Keratinocyte (primary cell): ENCODE results near the gene C10orf120. TPM values are rescaled to one million over a fixed set of nuclear protein-coding genes. Genes with fewer than 3 reads are reported as not detected.

Experiments used
- DNase-seq: peaks from one replicate; pipeline ENCODE4 v3.0.0-alpha.2; 2011; ENCODE audit warnings: low read depth, missing footprints, low spot score
- FAIRE-seq: peaks from 2 replicates; lab custom pipeline; 2011; peaks lifted over from hg19 to GRCh38; lab: Jason Lieb, UNC
- H2AFZ ChIP-seq: 2 replicates; pipeline ENCODE4 v1.6.0; 2012; ENCODE audit warnings: low read length, control low read depth, inconsistent platforms; ENCODE audit not compliant: control insufficient read depth
- H3K27ac ChIP-seq: 2 replicates; pipeline ENCODE4 v1.5.1; 2011; ENCODE audit warnings: low read length; ENCODE audit not compliant: control insufficient read depth, insufficient read depth
- H3K27me3 ChIP-seq: 3 replicates; pipeline ENCODE4 v1.6.0; 2011; ENCODE audit warnings: low read length; ENCODE audit not compliant: control insufficient read depth, insufficient read depth; ENCODE audit errors: extremely low read depth
- H3K36me3 ChIP-seq, 2 experiments: 2 replicates in 1 of 2; 3 replicates in 1 of 2; pipeline ENCODE4 v1.5.1; 2011; ENCODE audit warnings: low read length in 2 of 2, mild to moderate bottlenecking in 1 of 2; ENCODE audit not compliant: control insufficient read depth in 2 of 2, insufficient read depth in 2 of 2; ENCODE audit errors: extremely low read depth in 1 of 2
- H3K4me1 ChIP-seq: 3 replicates; pipeline ENCODE4 v1.5.1; 2011; ENCODE audit warnings: low read length; ENCODE audit not compliant: control insufficient read depth, insufficient read depth; ENCODE audit errors: extremely low read depth
- H3K4me2 ChIP-seq: 3 replicates; pipeline ENCODE4 v1.6.0; 2011; ENCODE audit warnings: low read depth, low read length; ENCODE audit not compliant: control insufficient read depth, insufficient read depth; ENCODE audit errors: extremely low read depth
- H3K4me3 ChIP-seq, 3 experiments: fragments of 200-600 bp in 1 of 3; sonication (generic) in 1 of 3; 2 replicates in 2 of 3; 3 replicates in 1 of 3; pipeline ENCODE4 v1.5.1; 2011 to 2016; ENCODE audit warnings: low read length in 3 of 3, mild to moderate bottlenecking in 3 of 3, control low read depth in 2 of 3, inconsistent platforms in 1 of 3, low read depth in 1 of 3, mixed read lengths in 1 of 3, mixed run types in 1 of 3, moderate library complexity in 1 of 3; ENCODE audit not compliant: control insufficient read depth in 2 of 3, insufficient read depth in 2 of 3; ENCODE audit errors: extremely low read depth in 1 of 3
- H3K79me2 ChIP-seq: 2 replicates; pipeline ENCODE4 v1.6.0; 2012; ENCODE audit warnings: low read length; ENCODE audit not compliant: control insufficient read depth, insufficient read depth
- H3K9ac ChIP-seq: 3 replicates; pipeline ENCODE4 v1.6.0; 2011; ENCODE audit warnings: low read length; ENCODE audit not compliant: control insufficient read depth, insufficient read depth; ENCODE audit errors: extremely low read depth
- H3K9me1 ChIP-seq: 3 replicates; pipeline ENCODE4 v1.6.0; 2011; ENCODE audit warnings: low read length; ENCODE audit not compliant: control insufficient read depth, insufficient read depth; ENCODE audit errors: extremely low read depth
- H3K9me3 ChIP-seq: 2 replicates; pipeline ENCODE4 v1.5.1; 2012; ENCODE audit warnings: low read depth, low read length; ENCODE audit not compliant: control insufficient read depth
- H4K20me1 ChIP-seq: 3 replicates; pipeline ENCODE4 v1.6.0; 2011; ENCODE audit warnings: low read length; ENCODE audit not compliant: control insufficient read depth, insufficient read depth; ENCODE audit errors: extremely low read depth
- CTCF ChIP-seq, 3 experiments: IDR thresholded peaks in 1 of 3; conservative IDR thresholded peaks in 1 of 3; optimal IDR thresholded peaks in 1 of 3; 2 replicates in 2 of 3; 3 replicates in 1 of 3; pipeline versions ENCODE3 to v1.5.1; 2011; ENCODE audit warnings: low read length in 3 of 3, mild to moderate bottlenecking in 3 of 3, moderate library complexity in 2 of 3, control low read depth in 1 of 3, inconsistent platforms in 1 of 3; ENCODE audit not compliant: insufficient read depth in 2 of 3; ENCODE audit errors: extremely low read depth in 1 of 3
- EZH2 ChIP-seq: IDR thresholded peaks from one replicate; pipeline ENCODE4 v1.6.1; 2012; ENCODE audit warnings: inconsistent platforms, mild to moderate bottlenecking, low read length, moderate library complexity
- dilution Hi-C: fragments of 300-500 bp; cut with MboI; formaldehyde crosslinking; loops from one replicate; pipeline ENCODE4 v1.7.0; 2020; ENCODE audit warnings: low sequenced_read_pairs; ENCODE audit not compliant: extremely low pct_ligation_motif_present
- polyA plus RNA-seq, 5 experiments: library from polyadenylated mRNA; depleted of rRNA in 3 of 5; stranded (reverse) in 3 of 5; stranded (forward) in 1 of 5; unstranded in 1 of 5; fragments of >200 nt; gene quantifications; 1 replicate in 1 of 5; 2 replicates in 3 of 5; 3 replicates in 1 of 5; pipeline versions ENCODE4 v1.2.1 to v1.2.3, GENCODE V29; 2011 to 2012; ENCODE audit warnings: missing spikeins in 2 of 5, low read depth in 1 of 5, low replicate concordance in 1 of 5

C10orf120 gene
- polyA plus RNA-seq, 1 donor (not counting 4 experiments of a cell fraction or from before 2014, with no cell fraction given), result not detected

DNA sequence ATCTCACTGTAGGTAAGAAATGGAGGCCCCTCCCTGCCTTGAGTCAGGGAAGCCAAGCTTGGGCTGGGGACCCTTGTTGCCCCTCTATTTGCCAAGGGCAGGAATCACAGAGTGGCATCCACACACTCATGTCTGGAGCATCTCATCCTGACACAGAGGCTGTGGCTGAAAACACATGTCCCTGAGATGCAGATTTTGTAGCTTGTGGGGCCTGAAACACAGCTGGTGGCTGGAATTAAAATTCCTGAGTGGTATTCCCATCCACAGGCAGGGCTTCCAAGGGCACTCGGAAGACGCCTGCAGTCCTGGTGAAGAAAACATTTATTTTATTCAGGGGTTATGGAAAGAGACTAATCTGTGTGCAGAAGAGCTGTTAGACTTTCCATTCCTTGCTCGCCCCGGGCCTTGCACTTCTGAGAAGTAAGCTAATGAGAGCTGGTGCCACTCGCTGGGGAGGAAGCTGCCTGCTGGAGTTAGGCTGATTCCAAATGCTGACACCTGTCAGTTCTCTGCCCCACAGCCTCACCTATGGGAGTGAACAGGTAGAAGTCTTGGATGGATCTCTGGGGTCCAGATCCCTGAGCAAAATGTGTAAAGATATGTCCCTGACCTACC is 36.0 kb downstream of the C10orf120 start:
- TF ChIP-seq EZH2 (no peak), CTCF (optimal IDR thresholded peaks at IDR 0.05 in 1 of 3, IDR thresholded peaks at IDR 0.05 in 1 of 3, conservative IDR thresholded peaks at IDR 0.05 in 1 of 3; ENCODE audit: extremely low read depth in 1 of 3, insufficient read depth in 2 of 3, low read length in 3 of 3) (no peak)
- Histone ChIP-seq H3K4me1 (no peaks in the 10 kb centered on the region), H3K4me3 (no peak overlapping the region), H4K20me1 (no peaks in the 10 kb centered on the region), H3K4me2 (no peak overlapping the region), H3K79me2 (no peaks in the 10 kb centered on the region), H3K27ac (no peak overlapping the region), H3K9me1 (no peaks in the 10 kb centered on the region), H3K36me3 (no peaks in the 10 kb centered on the region), H3K27me3 (peaks cover 3% of the 10 kb centered on the region), H2AFZ (no peak overlapping the region), H3K9me3 (no peaks in the 10 kb centered on the region), H3K9ac (no peak overlapping the region)
- dilution Hi-C loops, result no loop called here
- DNase-seq (no peak), FAIRE-seq (no peak)

- H3K9ac ChIP-seq, result no peak overlapping the region
- DNase-seq (no peak), FAIRE-seq (no peak)
- dilution Hi-C loops, result no loop called here
- H4K20me1 ChIP-seq, result no peaks in the 10 kb centered on the region
- H2AFZ ChIP-seq, result no peak overlapping the region
- no peaks in the 10 kb centered on the region for H3K79me2 ChIP-seq
- peaks cover 5% of the 10 kb centered on the region for H3K27me3 ChIP-seq
- H3K4me3 ChIP-seq, result no peak overlapping the region
- H3K27ac ChIP-seq, result no peak overlapping the region
- no peak overlapping the region for H3K4me2 ChIP-seq
- no peaks in the 10 kb centered on the region for H3K9me1 ChIP-seq
- no peaks in the 10 kb centered on the region for H3K36me3 ChIP-seq
- no peaks in the 10 kb centered on the region for H3K9me3 ChIP-seq
- H3K4me1 ChIP-seq, result no peaks in the 10 kb centered on the region
- no peak for TF ChIP-seq EZH2
- TF ChIP-seq CTCF (optimal IDR thresholded peaks at IDR 0.05 in 1 of 3, IDR thresholded peaks at IDR 0.05 in 1 of 3, conservative IDR thresholded peaks at IDR 0.05 in 1 of 3; ENCODE audit: extremely low read depth in 1 of 3, insufficient read depth in 2 of 3, low read length in 3 of 3), result no peak
Observed at GRCh38 chr10:122662231-122662630, 37.4 kb downstream of the C10orf120 start.
